Keratinocyte (primary cell): ENCODE measurements around the gene SMYD3. TPM values are rescaled to one million over a fixed set of nuclear protein-coding genes. Genes with fewer than 3 reads are reported as not detected.

Experiments
- DNase-seq: peaks from one replicate; pipeline ENCODE4 v3.0.0-alpha.2; 2011; ENCODE audit warnings: low read depth, missing footprints, low spot score
- FAIRE-seq: peaks from 2 replicates; lab custom pipeline; 2011; peaks lifted over from hg19 to GRCh38; lab: Jason Lieb, UNC
- H2AFZ ChIP-seq: 2 replicates; pipeline ENCODE4 v1.6.0; 2012; ENCODE audit warnings: low read length, control low read depth, inconsistent platforms; ENCODE audit not compliant: control insufficient read depth
- H3K27ac ChIP-seq: 2 replicates; pipeline ENCODE4 v1.5.1; 2011; ENCODE audit warnings: low read length; ENCODE audit not compliant: control insufficient read depth, insufficient read depth
- H3K27me3 ChIP-seq: 3 replicates; pipeline ENCODE4 v1.6.0; 2011; ENCODE audit warnings: low read length; ENCODE audit not compliant: control insufficient read depth, insufficient read depth; ENCODE audit errors: extremely low read depth
- H3K36me3 ChIP-seq, 2 experiments: 2 replicates in 1 of 2; 3 replicates in 1 of 2; pipeline ENCODE4 v1.5.1; 2011; ENCODE audit warnings: low read length in 2 of 2, mild to moderate bottlenecking in 1 of 2; ENCODE audit not compliant: control insufficient read depth in 2 of 2, insufficient read depth in 2 of 2; ENCODE audit errors: extremely low read depth in 1 of 2
- H3K4me1 ChIP-seq: 3 replicates; pipeline ENCODE4 v1.5.1; 2011; ENCODE audit warnings: low read length; ENCODE audit not compliant: control insufficient read depth, insufficient read depth; ENCODE audit errors: extremely low read depth
- H3K4me2 ChIP-seq: 3 replicates; pipeline ENCODE4 v1.6.0; 2011; ENCODE audit warnings: low read depth, low read length; ENCODE audit not compliant: control insufficient read depth, insufficient read depth; ENCODE audit errors: extremely low read depth
- H3K4me3 ChIP-seq, 3 experiments: fragments of 200-600 bp in 1 of 3; sonication (generic) in 1 of 3; 2 replicates in 2 of 3; 3 replicates in 1 of 3; pipeline ENCODE4 v1.5.1; 2011 to 2016; ENCODE audit warnings: low read length in 3 of 3, mild to moderate bottlenecking in 3 of 3, control low read depth in 2 of 3, inconsistent platforms in 1 of 3, low read depth in 1 of 3, mixed read lengths in 1 of 3, mixed run types in 1 of 3, moderate library complexity in 1 of 3; ENCODE audit not compliant: control insufficient read depth in 2 of 3, insufficient read depth in 2 of 3; ENCODE audit errors: extremely low read depth in 1 of 3
- H3K79me2 ChIP-seq: 2 replicates; pipeline ENCODE4 v1.6.0; 2012; ENCODE audit warnings: low read length; ENCODE audit not compliant: control insufficient read depth, insufficient read depth
- H3K9ac ChIP-seq: 3 replicates; pipeline ENCODE4 v1.6.0; 2011; ENCODE audit warnings: low read length; ENCODE audit not compliant: control insufficient read depth, insufficient read depth; ENCODE audit errors: extremely low read depth
- H3K9me1 ChIP-seq: 3 replicates; pipeline ENCODE4 v1.6.0; 2011; ENCODE audit warnings: low read length; ENCODE audit not compliant: control insufficient read depth, insufficient read depth; ENCODE audit errors: extremely low read depth
- H3K9me3 ChIP-seq: 2 replicates; pipeline ENCODE4 v1.5.1; 2012; ENCODE audit warnings: low read depth, low read length; ENCODE audit not compliant: control insufficient read depth
- H4K20me1 ChIP-seq: 3 replicates; pipeline ENCODE4 v1.6.0; 2011; ENCODE audit warnings: low read length; ENCODE audit not compliant: control insufficient read depth, insufficient read depth; ENCODE audit errors: extremely low read depth
- EZH2 ChIP-seq: IDR thresholded peaks from one replicate; pipeline ENCODE4 v1.6.1; 2012; ENCODE audit warnings: inconsistent platforms, mild to moderate bottlenecking, low read length, moderate library complexity
- dilution Hi-C: fragments of 300-500 bp; cut with MboI; formaldehyde crosslinking; loops from one replicate; pipeline ENCODE4 v1.7.0; 2020; ENCODE audit warnings: low sequenced_read_pairs; ENCODE audit not compliant: extremely low pct_ligation_motif_present
- polyA plus RNA-seq, 5 experiments: library from polyadenylated mRNA; depleted of rRNA in 3 of 5; stranded (reverse) in 3 of 5; stranded (forward) in 1 of 5; unstranded in 1 of 5; fragments of >200 nt; gene quantifications; 1 replicate in 1 of 5; 2 replicates in 3 of 5; 3 replicates in 1 of 5; pipeline versions ENCODE4 v1.2.1 to v1.2.3, GENCODE V29; 2011 to 2012; ENCODE audit warnings: missing spikeins in 2 of 5, low read depth in 1 of 5, low replicate concordance in 1 of 5
- TF ChIP-seq, protein P1 (sequence below), 3 experiments: IDR thresholded peaks in 1 of 3; conservative IDR thresholded peaks in 1 of 3; optimal IDR thresholded peaks in 1 of 3; 2 replicates in 2 of 3; 3 replicates in 1 of 3; pipeline versions ENCODE3 to v1.5.1; 2011; ENCODE audit warnings: low read length in 3 of 3, mild to moderate bottlenecking in 3 of 3, moderate library complexity in 2 of 3, control low read depth in 1 of 3, inconsistent platforms in 1 of 3; ENCODE audit not compliant: insufficient read depth in 2 of 3; ENCODE audit errors: extremely low read depth in 1 of 3

Gene SMYD3
- polyA plus RNA-seq, 1 donor (not counting 4 experiments of a cell fraction or from before 2014, with no cell fraction given) = 31.0 TPM

DNA sequence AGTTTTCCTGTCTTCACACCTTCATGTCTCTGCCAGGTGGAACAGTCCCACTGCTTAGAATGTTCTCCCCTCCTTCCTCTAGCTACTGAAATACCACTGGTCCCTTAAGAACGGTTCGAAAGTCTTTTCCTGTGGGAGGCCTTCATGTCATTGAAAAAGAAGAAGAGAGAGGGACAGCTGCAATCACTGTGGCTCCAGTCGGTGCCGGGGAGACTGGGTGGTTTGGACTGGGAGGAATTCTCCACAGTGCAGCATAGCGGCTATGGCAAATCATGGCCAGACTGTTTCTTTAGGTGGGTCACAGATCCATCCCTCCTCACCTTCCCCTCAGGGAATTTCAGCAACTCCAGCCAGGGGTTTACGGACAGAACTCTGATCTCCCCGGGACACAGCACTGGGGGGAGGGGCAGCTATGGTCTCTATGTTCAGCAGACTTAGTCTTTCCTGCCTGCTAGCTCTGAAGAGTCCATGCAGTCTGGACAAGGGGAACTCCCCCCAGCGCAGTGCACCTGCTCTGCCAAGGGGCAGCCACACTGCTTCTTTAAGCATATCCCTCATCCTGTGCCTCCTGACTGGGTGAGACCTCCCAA is 567.2 kb downstream of the SMYD3 start:
- no peak overlapping the region for H2AFZ ChIP-seq
- DNase-seq = no peak
- H3K9me1 ChIP-seq = no peaks in the 10 kb centered on the region
- no peak overlapping the region for H3K4me2 ChIP-seq
- no peaks in the 10 kb centered on the region for H3K9me3 ChIP-seq
- TF ChIP-seq, protein P1, sequence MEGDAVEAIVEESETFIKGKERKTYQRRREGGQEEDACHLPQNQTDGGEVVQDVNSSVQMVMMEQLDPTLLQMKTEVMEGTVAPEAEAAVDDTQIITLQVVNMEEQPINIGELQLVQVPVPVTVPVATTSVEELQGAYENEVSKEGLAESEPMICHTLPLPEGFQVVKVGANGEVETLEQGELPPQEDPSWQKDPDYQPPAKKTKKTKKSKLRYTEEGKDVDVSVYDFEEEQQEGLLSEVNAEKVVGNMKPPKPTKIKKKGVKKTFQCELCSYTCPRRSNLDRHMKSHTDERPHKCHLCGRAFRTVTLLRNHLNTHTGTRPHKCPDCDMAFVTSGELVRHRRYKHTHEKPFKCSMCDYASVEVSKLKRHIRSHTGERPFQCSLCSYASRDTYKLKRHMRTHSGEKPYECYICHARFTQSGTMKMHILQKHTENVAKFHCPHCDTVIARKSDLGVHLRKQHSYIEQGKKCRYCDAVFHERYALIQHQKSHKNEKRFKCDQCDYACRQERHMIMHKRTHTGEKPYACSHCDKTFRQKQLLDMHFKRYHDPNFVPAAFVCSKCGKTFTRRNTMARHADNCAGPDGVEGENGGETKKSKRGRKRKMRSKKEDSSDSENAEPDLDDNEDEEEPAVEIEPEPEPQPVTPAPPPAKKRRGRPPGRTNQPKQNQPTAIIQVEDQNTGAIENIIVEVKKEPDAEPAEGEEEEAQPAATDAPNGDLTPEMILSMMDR (optimal IDR thresholded peaks at IDR 0.05 in 1 of 3, IDR thresholded peaks at IDR 0.05 in 1 of 3, conservative IDR thresholded peaks at IDR 0.05 in 1 of 3; ENCODE audit: extremely low read depth in 1 of 3, insufficient read depth in 2 of 3, low read length in 3 of 3) = no peak
- no peak for TF ChIP-seq EZH2
- no peaks in the 10 kb centered on the region for H3K27me3 ChIP-seq
- no peak overlapping the region for H3K4me3 ChIP-seq
- H3K27ac ChIP-seq = no peak overlapping the region
- no peaks in the 10 kb centered on the region for H3K36me3 ChIP-seq
- H3K9ac ChIP-seq = no peak overlapping the region
- H4K20me1 ChIP-seq = no peaks in the 10 kb centered on the region
- FAIRE-seq = no peak
- no peaks in the 10 kb centered on the region for H3K4me1 ChIP-seq
- dilution Hi-C loops = no loop called here
- H3K79me2 ChIP-seq = no peaks in the 10 kb centered on the region

DNA sequence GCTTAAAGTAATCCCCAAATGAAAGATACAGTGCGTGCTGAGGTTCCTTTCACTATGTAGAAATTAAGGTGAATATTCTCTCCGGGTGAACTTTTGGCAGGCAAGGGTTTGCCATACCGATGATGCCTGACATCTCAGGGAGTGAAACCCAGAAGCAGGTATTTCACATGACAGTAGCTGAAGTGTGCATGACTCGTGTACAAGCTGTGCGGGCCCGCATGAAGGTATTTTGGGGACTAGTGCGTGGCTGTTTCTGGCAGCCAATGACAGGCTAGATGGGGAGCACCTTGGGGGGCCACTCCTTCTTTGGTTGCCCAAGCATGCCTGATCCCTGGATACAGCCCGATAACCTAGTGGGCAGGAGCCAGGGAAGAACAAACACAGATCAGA is 569.0 kb downstream of the SMYD3 start:
- Histone ChIP-seq H3K36me3 (no peaks in the 10 kb centered on the region), H3K79me2 (no peaks in the 10 kb centered on the region), H3K9me1 (no peaks in the 10 kb centered on the region), H3K27ac (no peak overlapping the region), H3K9ac (no peak overlapping the region), H3K4me1 (no peaks in the 10 kb centered on the region), H3K9me3 (no peaks in the 10 kb centered on the region), H3K27me3 (no peaks in the 10 kb centered on the region), H3K4me2 (no peak overlapping the region), H2AFZ (no peak overlapping the region), H4K20me1 (no peaks in the 10 kb centered on the region), H3K4me3 (no peak overlapping the region)
- DNase-seq (no peak), FAIRE-seq (no peak)
- TF ChIP-seq, protein P1 (optimal IDR thresholded peaks at IDR 0.05 in 1 of 3, IDR thresholded peaks at IDR 0.05 in 1 of 3, conservative IDR thresholded peaks at IDR 0.05 in 1 of 3; ENCODE audit: extremely low read depth in 1 of 3, insufficient read depth in 2 of 3, low read length in 3 of 3) = no peak
- TF ChIP-seq EZH2 = no peak
- dilution Hi-C loops = no loop called here
